Measurements from ENCODE around the gene MYOM3.

DNA sequence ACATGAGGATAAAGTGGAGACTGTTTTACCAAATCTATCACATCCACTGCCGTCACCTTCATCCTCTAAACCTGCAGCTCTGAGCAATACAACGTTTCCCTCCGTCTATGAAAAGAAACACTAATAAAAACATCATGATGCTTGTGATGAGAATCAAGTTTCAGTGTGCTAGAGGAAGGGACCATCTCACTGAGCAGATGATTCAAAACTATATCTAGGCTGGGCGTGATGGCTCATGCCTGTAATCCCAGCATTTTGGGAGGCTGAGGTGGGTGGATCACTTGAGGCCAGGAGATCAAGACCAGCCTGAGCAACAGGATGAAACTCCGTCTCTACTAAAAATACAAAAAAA lies 14.7 kb upstream of the MYOM3 start:
- no peak for TF ChIP-seq POLR2A (IDR thresholded peaks at IDR 0.05)
- TF ChIP-seq, protein P1, sequence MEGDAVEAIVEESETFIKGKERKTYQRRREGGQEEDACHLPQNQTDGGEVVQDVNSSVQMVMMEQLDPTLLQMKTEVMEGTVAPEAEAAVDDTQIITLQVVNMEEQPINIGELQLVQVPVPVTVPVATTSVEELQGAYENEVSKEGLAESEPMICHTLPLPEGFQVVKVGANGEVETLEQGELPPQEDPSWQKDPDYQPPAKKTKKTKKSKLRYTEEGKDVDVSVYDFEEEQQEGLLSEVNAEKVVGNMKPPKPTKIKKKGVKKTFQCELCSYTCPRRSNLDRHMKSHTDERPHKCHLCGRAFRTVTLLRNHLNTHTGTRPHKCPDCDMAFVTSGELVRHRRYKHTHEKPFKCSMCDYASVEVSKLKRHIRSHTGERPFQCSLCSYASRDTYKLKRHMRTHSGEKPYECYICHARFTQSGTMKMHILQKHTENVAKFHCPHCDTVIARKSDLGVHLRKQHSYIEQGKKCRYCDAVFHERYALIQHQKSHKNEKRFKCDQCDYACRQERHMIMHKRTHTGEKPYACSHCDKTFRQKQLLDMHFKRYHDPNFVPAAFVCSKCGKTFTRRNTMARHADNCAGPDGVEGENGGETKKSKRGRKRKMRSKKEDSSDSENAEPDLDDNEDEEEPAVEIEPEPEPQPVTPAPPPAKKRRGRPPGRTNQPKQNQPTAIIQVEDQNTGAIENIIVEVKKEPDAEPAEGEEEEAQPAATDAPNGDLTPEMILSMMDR (IDR thresholded peaks at IDR 0.05): no peak

All from heart left ventricle (tissue), 13 donors.